Measurements from ENCODE around the gene SLC5A10. TPM values are rescaled to one million over a fixed set of nuclear protein-coding genes. Genes with fewer than 3 reads are reported as not detected.

Gene SLC5A10
- polyA plus RNA-seq, 3 donors: 0.10 to 0.17 (median 0.12) TPM

GRCh38 chr17:19021622-19022083 is 69.7 kb downstream of the SLC5A10 start:
- DNase-seq: no peak
- no peak overlapping the region for H3K4me3 Mint-ChIP-seq
- no peaks in the 10 kb centered on the region for H3K27me3 ChIP-seq (ENCODE audit: control insufficient read depth in 2 of 2, insufficient read depth in 2 of 2, low read length in 2 of 2)
- no peak overlapping the region for H3K4me2 ChIP-seq (replicated peaks; ENCODE audit: extremely low read depth, low read length, poor library complexity, severe bottlenecking)
- no peaks in the 10 kb centered on the region for H3K4me1 Mint-ChIP-seq
- peak overlapping the region in 1 of 7 donors; percentile 10 for H3K27ac Mint-ChIP-seq
- H2AFZ ChIP-seq (ENCODE audit: insufficient read depth, low read depth, low read length, poor library complexity, severe bottlenecking): no peak overlapping the region
- H3K27ac ChIP-seq (ENCODE audit: low read depth in 1 of 2, low read length in 2 of 2): no peak overlapping the region
- intact Hi-C loops (cut with micrococcal nuclease): no loop called here
- TF ChIP-seq CTCF (IDR thresholded peaks at IDR 0.05): no peak
- no peaks in the 10 kb centered on the region for H3K4me1 ChIP-seq (ENCODE audit: control insufficient read depth in 1 of 2, insufficient read depth in 2 of 2, low read length in 2 of 2)
- WGBS (ENCODE audit: insufficient coverage): 98% methylated on average over 21 of the region's 24 CpGs
- H3K9me3 ChIP-seq (replicated peaks in 1 of 2; ENCODE audit: control insufficient read depth in 1 of 2, insufficient read depth in 1 of 2, low read length in 2 of 2): no peaks in the 10 kb centered on the region
- H4K20me1 ChIP-seq (ENCODE audit: insufficient read depth, low read length): no peaks in the 10 kb centered on the region
- no peak overlapping the region for H3K4me3 ChIP-seq (replicated peaks in 1 of 3; ENCODE audit: low read depth in 2 of 3, low read length in 3 of 3)
- no peaks in the 10 kb centered on the region for H3K79me2 ChIP-seq (ENCODE audit: insufficient read depth, low read length)
- H3K9ac ChIP-seq (ENCODE audit: insufficient read depth, low read length, poor library complexity, severe bottlenecking): no peak overlapping the region
- H3K36me3 ChIP-seq (replicated peaks in 1 of 2; ENCODE audit: control insufficient read depth in 1 of 2, insufficient read depth in 2 of 2, low read length in 2 of 2): no peaks in the 10 kb centered on the region
- H3K9me3 Mint-ChIP-seq: no peaks in the 10 kb centered on the region
- peaks cover 0 to 6% (median 2%) of the 10 kb centered on the region in 3 donors for H3K27me3 Mint-ChIP-seq (ENCODE audit: low read depth in 3 of 3)
- H3K36me3 Mint-ChIP-seq: peaks cover 10 to 14% of the 10 kb centered on the region in 2 donors

- Histone ChIP-seq H2AFZ (ENCODE audit: insufficient read depth, low read depth, low read length, poor library complexity, severe bottlenecking) (no peak overlapping the region), H3K27ac (ENCODE audit: low read depth in 1 of 2, low read length in 2 of 2) (no peak overlapping the region), H4K20me1 (ENCODE audit: insufficient read depth, low read length) (no peaks in the 10 kb centered on the region), H3K9ac (ENCODE audit: insufficient read depth, low read length, poor library complexity, severe bottlenecking) (no peak overlapping the region), H3K4me1 (ENCODE audit: control insufficient read depth in 1 of 2, insufficient read depth in 2 of 2, low read length in 2 of 2) (no peaks in the 10 kb centered on the region), H3K9me3 (replicated peaks in 1 of 2; ENCODE audit: control insufficient read depth in 1 of 2, insufficient read depth in 1 of 2, low read length in 2 of 2) (no peaks in the 10 kb centered on the region), H3K79me2 (ENCODE audit: insufficient read depth, low read length) (no peaks in the 10 kb centered on the region), H3K27me3 (ENCODE audit: control insufficient read depth in 2 of 2, insufficient read depth in 2 of 2, low read length in 2 of 2) (no peaks in the 10 kb centered on the region), H3K36me3 (replicated peaks in 1 of 2; ENCODE audit: control insufficient read depth in 1 of 2, insufficient read depth in 2 of 2, low read length in 2 of 2) (no peaks in the 10 kb centered on the region), H3K4me3 (replicated peaks in 1 of 3; ENCODE audit: low read depth in 2 of 3, low read length in 3 of 3) (no peak overlapping the region), H3K4me2 (replicated peaks; ENCODE audit: extremely low read depth, low read length, poor library complexity, severe bottlenecking) (no peak overlapping the region)
- no peak for DNase-seq
- 100% methylated on average over 1 of the region's 5 CpGs for WGBS (ENCODE audit: insufficient coverage)
- peak overlapping the region in 1 of 7 donors; percentile 68 for H3K27ac Mint-ChIP-seq
- peaks cover 10 to 14% of the 10 kb centered on the region in 2 donors for H3K36me3 Mint-ChIP-seq
- H3K4me1 Mint-ChIP-seq: no peaks in the 10 kb centered on the region
- H3K4me3 Mint-ChIP-seq: no peak overlapping the region
- intact Hi-C loops (cut with micrococcal nuclease): no loop called here
- peaks cover 0 to 5% (median 2%) of the 10 kb centered on the region in 3 donors for H3K27me3 Mint-ChIP-seq (ENCODE audit: low read depth in 3 of 3)
- no peak for TF ChIP-seq CTCF (IDR thresholded peaks at IDR 0.05)
- no peaks in the 10 kb centered on the region for H3K9me3 Mint-ChIP-seq
Measured at GRCh38 chr17:19022128-19022527, 70.2 kb downstream of the SLC5A10 start.
